ENCODE data around the gene LRTM1.

GRCh38 chr3:54895613-54896012 lies 32.2 kb downstream of the LRTM1 start:
- no peak for TF ChIP-seq EZH2 (IDR thresholded peaks at IDR 0.05; ENCODE audit: insufficient read depth, poor library complexity, severe bottlenecking)
- TF ChIP-seq EZH2phosphoT487 (IDR thresholded peaks at IDR 0.05; ENCODE audit: insufficient read depth, low read depth): no peak
